Measurements from ENCODE around the gene PITPNB.

Gene PITPNB

DNA sequence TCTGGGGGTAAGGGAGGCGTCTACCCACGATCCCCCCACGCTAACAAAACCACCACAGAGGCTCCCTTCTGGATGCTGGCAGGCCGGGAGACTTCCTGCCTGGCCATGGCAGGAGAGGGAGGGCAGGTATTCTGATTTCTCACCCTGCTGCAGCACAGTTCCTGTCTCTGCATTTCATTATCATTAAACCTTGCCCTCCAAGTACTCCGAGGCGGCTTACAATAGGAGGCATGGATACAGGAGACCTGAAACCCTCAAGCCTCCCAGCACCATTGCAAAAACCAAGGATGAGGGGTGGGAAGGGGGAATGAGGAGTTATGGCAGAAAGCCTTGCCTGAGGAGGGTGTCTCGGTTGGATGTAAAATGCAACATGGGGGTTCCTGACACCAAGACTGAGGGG lies 73.4 kb downstream of the PITPNB start:
- TF ChIP-seq, protein P1, sequence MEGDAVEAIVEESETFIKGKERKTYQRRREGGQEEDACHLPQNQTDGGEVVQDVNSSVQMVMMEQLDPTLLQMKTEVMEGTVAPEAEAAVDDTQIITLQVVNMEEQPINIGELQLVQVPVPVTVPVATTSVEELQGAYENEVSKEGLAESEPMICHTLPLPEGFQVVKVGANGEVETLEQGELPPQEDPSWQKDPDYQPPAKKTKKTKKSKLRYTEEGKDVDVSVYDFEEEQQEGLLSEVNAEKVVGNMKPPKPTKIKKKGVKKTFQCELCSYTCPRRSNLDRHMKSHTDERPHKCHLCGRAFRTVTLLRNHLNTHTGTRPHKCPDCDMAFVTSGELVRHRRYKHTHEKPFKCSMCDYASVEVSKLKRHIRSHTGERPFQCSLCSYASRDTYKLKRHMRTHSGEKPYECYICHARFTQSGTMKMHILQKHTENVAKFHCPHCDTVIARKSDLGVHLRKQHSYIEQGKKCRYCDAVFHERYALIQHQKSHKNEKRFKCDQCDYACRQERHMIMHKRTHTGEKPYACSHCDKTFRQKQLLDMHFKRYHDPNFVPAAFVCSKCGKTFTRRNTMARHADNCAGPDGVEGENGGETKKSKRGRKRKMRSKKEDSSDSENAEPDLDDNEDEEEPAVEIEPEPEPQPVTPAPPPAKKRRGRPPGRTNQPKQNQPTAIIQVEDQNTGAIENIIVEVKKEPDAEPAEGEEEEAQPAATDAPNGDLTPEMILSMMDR (conservative IDR thresholded peaks at IDR 0.05) = no peak
- H3K27ac ChIP-seq = no peak overlapping the region

DNA sequence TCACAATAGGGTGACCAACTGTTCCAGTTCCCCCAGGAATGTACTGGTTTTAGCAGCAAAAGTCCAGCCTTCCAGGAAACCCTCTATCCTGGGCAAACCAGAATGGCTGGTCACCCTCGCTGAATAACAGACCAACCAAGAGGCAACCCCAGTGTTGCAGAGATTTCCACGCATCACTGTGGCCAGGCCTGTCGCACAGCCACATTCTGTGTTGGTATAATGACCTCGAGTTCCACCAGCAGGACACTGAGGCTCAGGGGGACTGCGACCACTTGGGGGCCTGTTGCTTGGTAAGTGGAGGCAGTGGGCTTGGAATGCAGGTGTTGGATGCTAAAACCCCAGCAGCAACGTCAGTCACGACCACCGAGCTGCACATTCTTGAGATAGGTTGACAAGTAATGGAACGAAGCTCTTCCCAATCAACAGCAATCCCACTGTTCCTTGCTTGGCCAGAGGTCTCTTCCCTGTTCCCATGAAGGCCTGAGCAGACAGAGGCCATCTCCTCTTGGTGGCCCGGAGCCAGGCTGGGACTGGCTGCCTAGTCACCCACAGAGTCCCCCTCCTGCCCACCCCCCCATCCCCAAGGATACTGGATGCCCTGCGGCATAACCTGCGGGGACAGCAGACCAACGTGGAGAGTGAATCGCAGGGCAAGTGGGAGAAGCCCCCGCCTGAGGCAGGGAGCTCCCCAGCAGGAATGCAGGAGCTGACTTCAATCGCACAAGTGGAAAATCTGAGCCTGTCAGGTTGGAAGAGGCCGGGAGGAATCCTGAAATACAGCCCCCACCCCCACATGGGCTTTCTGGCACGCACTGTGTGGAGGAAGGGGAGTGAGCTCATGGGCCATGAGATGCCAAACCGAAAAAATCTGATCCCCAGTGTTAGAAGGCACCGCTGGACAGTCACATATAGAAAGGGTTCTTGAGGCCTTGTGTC lies 74.1 kb downstream of the PITPNB start:
- TF ChIP-seq, protein P1 (conservative IDR thresholded peaks at IDR 0.05) = no peak
- no peak overlapping the region for H3K27ac ChIP-seq

- TF ChIP-seq, protein P1 (conservative IDR thresholded peaks at IDR 0.05) = no peak
- no peak overlapping the region for H3K27ac ChIP-seq
Observed at GRCh38 chr22:27844256-27844655, 74.8 kb downstream of the PITPNB start.

- TF ChIP-seq, protein P1 (conservative IDR thresholded peaks at IDR 0.05) = no peak
Observed at GRCh38 chr22:27843441-27843840, 75.6 kb downstream of the PITPNB start.

GRCh38 chr22:27842669-27843431 lies 76.2 kb downstream of the PITPNB start:
- TF ChIP-seq, protein P1 (conservative IDR thresholded peaks at IDR 0.05) = no peak
- H3K27ac ChIP-seq = no peak overlapping the region

More at GRCh38 chr22:27843441-27843840, 75.6 kb downstream of the PITPNB start:
- no peak overlapping the region for H3K27ac ChIP-seq

GRCh38 chr22:27842201-27842600 lies 76.9 kb downstream of the PITPNB start:
- TF ChIP-seq, protein P1 (conservative IDR thresholded peaks at IDR 0.05) = no peak
- H3K27ac ChIP-seq = no peak overlapping the region

GRCh38 chr22:27840436-27840835 lies 78.6 kb downstream of the PITPNB start:
- TF ChIP-seq, protein P1 (conservative IDR thresholded peaks at IDR 0.05) = no peak
- no peak overlapping the region for H3K27ac ChIP-seq
